AG10803 (cell line): ENCODE measurements around the gene EP400.

Experiments used
- DNase-seq: peaks from one replicate; pipeline ENCODE4 v3.0.0; 2010; ENCODE audit warnings: low read depth
- H3K4me3 ChIP-seq: 2 replicates; pipeline ENCODE4 v1.5.1; 2011; ENCODE audit warnings: mild to moderate bottlenecking, low read length, control low read depth
- CTCF ChIP-seq: conservative IDR thresholded peaks from 2 replicates; pipeline ENCODE4 v1.5.1; 2011; ENCODE audit warnings: mild to moderate bottlenecking, low read length, control low read depth, inconsistent platforms

EP400 gene

GRCh38 chr12:131909752-131910219 is 40.0 kb upstream of the EP400 start:
- no peak for DNase-seq
- TF ChIP-seq CTCF = no peak
- H3K4me3 ChIP-seq = no peak overlapping the region

- no peak overlapping the region for H3K4me3 ChIP-seq
- DNase-seq = no peak
- TF ChIP-seq CTCF = no peak
Measured at GRCh38 chr12:131910302-131911027, 39.3 kb upstream of the EP400 start.

GRCh38 chr12:131911028-131911650 is 38.6 kb upstream of the EP400 start:
- DNase-seq = no peak
- TF ChIP-seq CTCF = no peak
- no peak overlapping the region for H3K4me3 ChIP-seq

- 0 out of 2 replicates have a peak, but pooled peaks have one; percentile 11 for TF ChIP-seq CTCF
- H3K4me3 ChIP-seq = no peak overlapping the region
- no peak for DNase-seq
Measured at GRCh38 chr12:131911851-131912477, 37.8 kb upstream of the EP400 start.

- no peak overlapping the region for H3K4me3 ChIP-seq
- DNase-seq = peak; percentile 80
- no peak for TF ChIP-seq CTCF
Measured at GRCh38 chr12:131912518-131913274, 37.0 kb upstream of the EP400 start.

GRCh38 chr12:131913666-131914065 is 36.1 kb upstream of the EP400 start:
- no peak overlapping the region for H3K4me3 ChIP-seq
- no peak for DNase-seq
- TF ChIP-seq CTCF = no peak
